A549 (cell line): ENCODE measurements around the gene POLR1C.

ENCODE experiments used
- CEBPB ChIP-seq, 2 experiments: fragments of >200 bp in 1 of 2; sonication (Bioruptor Twin) in 1 of 2; formaldehyde crosslinking in 1 of 2; IDR thresholded peaks; 2 replicates each; pipeline ENCODE4 v1.6.1; 2012 to 2016
- EP300 ChIP-seq, 2 experiments: fragments of >200 bp; sonication (Bioruptor Twin); formaldehyde crosslinking; IDR thresholded peaks; 2 replicates in 1 of 2; 3 replicates in 1 of 2; pipeline ENCODE4 v1.6.1; 2016 to 2017
- POLR2A ChIP-seq: IDR thresholded peaks from 2 replicates; pipeline ENCODE4 v1.6.1; 2012; ENCODE audit warnings: mild to moderate bottlenecking, low read length
- TF ChIP-seq, protein P1 (sequence below): fragments of >200 bp; sonication (Bioruptor Twin); formaldehyde crosslinking; IDR thresholded peaks from 3 replicates; pipeline ENCODE4 v1.5.1; 2016
- TF ChIP-seq, protein P2 (sequence below): IDR thresholded peaks from 2 replicates; pipeline ENCODE4 v1.6.1; 2012
- TF ChIP-seq, protein P3 (sequence below): fragments of 450-650 bp; IDR thresholded peaks from 2 replicates; pipeline ENCODE4 v1.6.1; 2014; ENCODE audit warnings: antibody characterized with exemption

DNA sequence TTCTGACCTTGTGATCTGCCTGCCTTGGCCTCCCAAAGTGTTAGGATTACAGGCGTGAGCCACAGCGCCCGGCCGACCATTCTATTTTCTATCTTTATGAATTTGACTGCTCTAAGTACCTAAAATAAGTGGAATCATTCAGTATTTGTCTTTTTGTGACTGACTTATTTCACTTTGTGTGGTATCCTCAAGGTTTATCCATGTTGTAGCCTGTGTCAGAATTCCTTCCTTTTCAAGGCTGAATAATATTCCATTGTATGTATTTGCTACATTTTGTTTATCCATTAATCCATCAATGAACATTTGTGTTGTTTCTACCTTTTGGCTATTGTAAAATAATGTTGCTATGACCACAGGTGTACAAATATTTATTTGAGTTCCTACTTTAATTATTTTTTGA is 44.4 kb upstream of the POLR1C start:
- TF ChIP-seq, protein P1, sequence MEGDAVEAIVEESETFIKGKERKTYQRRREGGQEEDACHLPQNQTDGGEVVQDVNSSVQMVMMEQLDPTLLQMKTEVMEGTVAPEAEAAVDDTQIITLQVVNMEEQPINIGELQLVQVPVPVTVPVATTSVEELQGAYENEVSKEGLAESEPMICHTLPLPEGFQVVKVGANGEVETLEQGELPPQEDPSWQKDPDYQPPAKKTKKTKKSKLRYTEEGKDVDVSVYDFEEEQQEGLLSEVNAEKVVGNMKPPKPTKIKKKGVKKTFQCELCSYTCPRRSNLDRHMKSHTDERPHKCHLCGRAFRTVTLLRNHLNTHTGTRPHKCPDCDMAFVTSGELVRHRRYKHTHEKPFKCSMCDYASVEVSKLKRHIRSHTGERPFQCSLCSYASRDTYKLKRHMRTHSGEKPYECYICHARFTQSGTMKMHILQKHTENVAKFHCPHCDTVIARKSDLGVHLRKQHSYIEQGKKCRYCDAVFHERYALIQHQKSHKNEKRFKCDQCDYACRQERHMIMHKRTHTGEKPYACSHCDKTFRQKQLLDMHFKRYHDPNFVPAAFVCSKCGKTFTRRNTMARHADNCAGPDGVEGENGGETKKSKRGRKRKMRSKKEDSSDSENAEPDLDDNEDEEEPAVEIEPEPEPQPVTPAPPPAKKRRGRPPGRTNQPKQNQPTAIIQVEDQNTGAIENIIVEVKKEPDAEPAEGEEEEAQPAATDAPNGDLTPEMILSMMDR, result no peak
- TF ChIP-seq, protein P2, sequence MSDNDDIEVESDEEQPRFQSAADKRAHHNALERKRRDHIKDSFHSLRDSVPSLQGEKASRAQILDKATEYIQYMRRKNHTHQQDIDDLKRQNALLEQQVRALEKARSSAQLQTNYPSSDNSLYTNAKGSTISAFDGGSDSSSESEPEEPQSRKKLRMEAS, result no peak
- TF ChIP-seq EP300 (IDR thresholded peaks at IDR 0.05) (no peak), POLR2A (no peak), CEBPB (IDR thresholded peaks at IDR 0.05) (no peak)
- TF ChIP-seq, protein P3, sequence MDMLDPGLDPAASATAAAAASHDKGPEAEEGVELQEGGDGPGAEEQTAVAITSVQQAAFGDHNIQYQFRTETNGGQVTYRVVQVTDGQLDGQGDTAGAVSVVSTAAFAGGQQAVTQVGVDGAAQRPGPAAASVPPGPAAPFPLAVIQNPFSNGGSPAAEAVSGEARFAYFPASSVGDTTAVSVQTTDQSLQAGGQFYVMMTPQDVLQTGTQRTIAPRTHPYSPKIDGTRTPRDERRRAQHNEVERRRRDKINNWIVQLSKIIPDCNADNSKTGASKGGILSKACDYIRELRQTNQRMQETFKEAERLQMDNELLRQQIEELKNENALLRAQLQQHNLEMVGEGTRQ, result no peak
